ENCODE data around the gene DLG2. TPM values are rescaled to one million over a fixed set of nuclear protein-coding genes. Genes with fewer than 3 reads are reported as not detected.

DLG2 gene
- total RNA-seq, 2 experiments from 2014 or later: 6.9 to 8.2 TPM

- no TSS peak for BruUV-seq (replicated peaks)
- Histone ChIP-seq H3K4me1 (ENCODE audit: insufficient read depth, low read length, poor library complexity, severe bottlenecking) (no peaks in the 10 kb centered on the region), H2AFZ (ENCODE audit: low read length) (no peak overlapping the region), H3K4me2 (ENCODE audit: low read length) (no peak overlapping the region), H3K27ac (ENCODE audit: low read depth, low read length, poor library complexity, severe bottlenecking) (no peak overlapping the region), H4K20me1 (ENCODE audit: insufficient read depth, low read length) (no peaks in the 10 kb centered on the region), H3K9me2 (ENCODE audit: insufficient read depth, low read length) (no peaks in the 10 kb centered on the region), H3K79me2 (ENCODE audit: insufficient read depth, low read depth, low read length) (no peaks in the 10 kb centered on the region), H3K4me3 (ENCODE audit: low read depth, low read length, poor library complexity, severe bottlenecking) (no peak overlapping the region), H3K36me3 (ENCODE audit: insufficient read depth, low read length) (no peaks in the 10 kb centered on the region), H3K9me3 (ENCODE audit: low read length) (no peaks in the 10 kb centered on the region)
- no peak for DNase-seq (ENCODE audit: low spot score)
- intact Hi-C loops (cut with micrococcal nuclease; ENCODE audit: unreplicated experiment): no loop called here
- ChIA-PET CTCF (ENCODE audit: unreplicated experiment) (no interaction called here), POLR2A (interaction anchor here (0.6 kb wide), 1 partner anchor 145 kb away, joined by 3 read pairs; no protein-coding TSS in a partner anchor)
- no peak for TF ChIP-seq CTCF (conservative IDR thresholded peaks at IDR 0.05; ENCODE audit: low read length)
- no peak for TF ChIP-seq EZH2phosphoT487 (IDR thresholded peaks at IDR 0.05; ENCODE audit: borderline replicate concordance, low read depth, low read length)
These were observed 1852.9 kb downstream of the DLG2 start for GRCh38 chr11:83773950-83774880.

- Histone ChIP-seq H3K27ac (ENCODE audit: low read depth, low read length, poor library complexity, severe bottlenecking) (no peak overlapping the region), H4K20me1 (ENCODE audit: insufficient read depth, low read length) (no peaks in the 10 kb centered on the region), H2AFZ (ENCODE audit: low read length) (no peak overlapping the region), H3K9me2 (ENCODE audit: insufficient read depth, low read length) (no peaks in the 10 kb centered on the region), H3K9me3 (ENCODE audit: low read length) (no peaks in the 10 kb centered on the region), H3K36me3 (ENCODE audit: insufficient read depth, low read length) (no peaks in the 10 kb centered on the region), H3K4me1 (ENCODE audit: insufficient read depth, low read length, poor library complexity, severe bottlenecking) (no peaks in the 10 kb centered on the region), H3K4me3 (ENCODE audit: low read depth, low read length, poor library complexity, severe bottlenecking) (no peak overlapping the region), H3K4me2 (ENCODE audit: low read length) (no peak overlapping the region), H3K79me2 (ENCODE audit: insufficient read depth, low read depth, low read length) (no peaks in the 10 kb centered on the region)
- POLR2A ChIA-PET: no interaction called here
- no peak for DNase-seq (ENCODE audit: low spot score)
- TF ChIP-seq CTCF (conservative IDR thresholded peaks at IDR 0.05; ENCODE audit: low read length) (no peak), EZH2phosphoT487 (IDR thresholded peaks at IDR 0.05; ENCODE audit: borderline replicate concordance, low read depth, low read length) (no peak)
- BruUV-seq (replicated peaks): no TSS peak
- intact Hi-C loops (cut with micrococcal nuclease; ENCODE audit: unreplicated experiment): no loop called here
- CTCF ChIA-PET (ENCODE audit: unreplicated experiment): no interaction called here
These were observed 1858.7 kb downstream of the DLG2 start for GRCh38 chr11:83768489-83768888.

GRCh38 chr11:83766932-83767331, 1860.2 kb downstream of the DLG2 start:
- Histone ChIP-seq H3K9me3 (ENCODE audit: low read length) (no peaks in the 10 kb centered on the region), H4K20me1 (ENCODE audit: insufficient read depth, low read length) (no peaks in the 10 kb centered on the region), H3K36me3 (ENCODE audit: insufficient read depth, low read length) (no peaks in the 10 kb centered on the region), H3K27ac (ENCODE audit: low read depth, low read length, poor library complexity, severe bottlenecking) (no peak overlapping the region), H2AFZ (ENCODE audit: low read length) (no peak overlapping the region), H3K9me2 (ENCODE audit: insufficient read depth, low read length) (no peaks in the 10 kb centered on the region), H3K79me2 (ENCODE audit: insufficient read depth, low read depth, low read length) (no peaks in the 10 kb centered on the region), H3K4me2 (ENCODE audit: low read length) (no peak overlapping the region), H3K4me3 (ENCODE audit: low read depth, low read length, poor library complexity, severe bottlenecking) (no peak overlapping the region), H3K4me1 (ENCODE audit: insufficient read depth, low read length, poor library complexity, severe bottlenecking) (no peaks in the 10 kb centered on the region)
- CTCF ChIA-PET (ENCODE audit: unreplicated experiment): no interaction called here
- BruUV-seq (replicated peaks): no TSS peak
- DNase-seq (ENCODE audit: low spot score): no peak
- TF ChIP-seq EZH2phosphoT487 (IDR thresholded peaks at IDR 0.05; ENCODE audit: borderline replicate concordance, low read depth, low read length) (no peak), CTCF (conservative IDR thresholded peaks at IDR 0.05; ENCODE audit: low read length) (no peak)
- intact Hi-C loops (cut with micrococcal nuclease; ENCODE audit: unreplicated experiment): no loop called here
- POLR2A ChIA-PET: no interaction called here
